GM12878 (cell line): ENCODE measurements around the gene DIDO1. TPM values are rescaled to one million over a fixed set of nuclear protein-coding genes. Genes with fewer than 3 reads are reported as not detected.

Source experiments
- ATAC-seq: fragments of 200-7000 bp; cut with Tn5 transposase; 3 replicates; pipeline ENCODE4 v1.9.1; 2020; ENCODE audit warnings: mild to moderate bottlenecking, moderate library complexity
- BruUV-seq: library from RNA; stranded (reverse); fragments of 400-500 nt; replicated peaks from 2 replicates; lab custom pipeline; 2021; lab: Mats Ljungman, UMichigan
- CTCF ChIA-PET: fragments of 300-600 bp; sonication (Branson Sonifier 250); formaldehyde crosslinking; extraction: SDS; loops from one replicate; lab custom pipeline; 2021; ENCODE audit warnings: inconsistent platforms; lab: Yijun Ruan, JAX
- POLR2A ChIA-PET: fragments of 350-600 bp; formaldehyde crosslinking; extraction: SDS; loops from one replicate; lab custom pipeline; 2021; ENCODE audit warnings: inconsistent platforms; lab: Charles Lee
- RAD21 ChIA-PET: fragments of 300-600 bp; sonication (Branson Sonifier 250); formaldehyde crosslinking; loops from one replicate; lab custom pipeline; 2023; ENCODE audit warnings: antibody characterized with exemption; ENCODE audit not compliant: unreplicated experiment; lab: Charles Lee
- SMC1A ChIA-PET: fragments of 300-600 bp; sonication (Branson Sonifier 250); formaldehyde crosslinking; loops from one replicate; lab custom pipeline; 2023; ENCODE audit not compliant: unreplicated experiment, uncharacterized antibody; lab: Charles Lee
- DNase-seq: peaks from one replicate; pipeline ENCODE4 v3.0.0-alpha.2; 2011; ENCODE audit warnings: low read depth, low spot score
- FAIRE-seq: peaks from 3 replicates; lab custom pipeline; 2011; peaks lifted over from hg19 to GRCh38; lab: Jason Lieb, UNC
- H2AFZ ChIP-seq: 2 replicates; pipeline ENCODE4 v1.6.0; 2011; ENCODE audit warnings: low read depth, low read length, control low read depth; ENCODE audit not compliant: control insufficient read depth
- H3K27ac ChIP-seq: 2 replicates; pipeline ENCODE4 v1.5.1; 2011; ENCODE audit warnings: control low read depth; ENCODE audit not compliant: control insufficient read depth, insufficient read depth
- H3K27me3 ChIP-seq, 2 experiments: replicated peaks in 1 of 2; 2 replicates each; pipeline versions ENCODE4 v1.6.0 to v1.6.1; 2011; ENCODE audit warnings: low read length in 1 of 2; ENCODE audit not compliant: control insufficient read depth in 2 of 2, insufficient read depth in 2 of 2
- H3K36me3 ChIP-seq, 2 experiments: 2 replicates each; pipeline ENCODE4 v1.5.1; 2011; ENCODE audit warnings: low read length in 1 of 2; ENCODE audit not compliant: control insufficient read depth in 2 of 2, insufficient read depth in 2 of 2
- H3K4me1 ChIP-seq: 2 replicates; pipeline ENCODE4 v1.6.1; 2011; ENCODE audit warnings: mild to moderate bottlenecking, low read length, moderate library complexity, mixed read lengths; ENCODE audit not compliant: control insufficient read depth, insufficient read depth
- H3K4me2 ChIP-seq: 2 replicates; pipeline ENCODE4 v1.6.0; 2011; ENCODE audit warnings: control low read depth; ENCODE audit not compliant: control insufficient read depth, insufficient read depth
- H3K4me3 ChIP-seq: fragments of 200-600 bp; sonication (generic); 2 replicates; pipeline ENCODE4 v1.5.1; 2016
- H3K79me2 ChIP-seq: 2 replicates; pipeline ENCODE4 v1.6.0; 2011; ENCODE audit warnings: low read length; ENCODE audit not compliant: control insufficient read depth, insufficient read depth
- H3K9ac ChIP-seq: 2 replicates; pipeline ENCODE4 v1.8.0; 2011; ENCODE audit warnings: low read length, control low read depth, mixed read lengths; ENCODE audit not compliant: control insufficient read depth, insufficient read depth
- H3K9me3 ChIP-seq: replicated peaks from 3 replicates; pipeline ENCODE4 v1.5.1; 2011; ENCODE audit warnings: mild to moderate bottlenecking, low read length; ENCODE audit not compliant: control insufficient read depth, insufficient read depth
- H4K20me1 ChIP-seq: 2 replicates; pipeline ENCODE4 v1.6.0; 2011; ENCODE audit not compliant: control insufficient read depth, insufficient read depth
- CBX5 ChIP-seq: sonication (generic); IDR thresholded peaks from 2 replicates; pipeline ENCODE4 v1.6.1; 2016; ENCODE audit warnings: low read depth, moderate library complexity, mild to moderate bottlenecking, inconsistent platforms
- CHD4 ChIP-seq: fragments of 200-600 bp; sonication (generic); IDR thresholded peaks from 2 replicates; pipeline ENCODE4 v1.6.1; 2016; ENCODE audit warnings: mild to moderate bottlenecking
- ESRRA ChIP-seq: IDR thresholded peaks from 2 replicates; pipeline ENCODE4 v1.6.1; 2012; ENCODE audit warnings: mild to moderate bottlenecking, low read length, improper control_type of control experiment
- GATAD2B ChIP-seq: fragments of 450-650 bp; conservative IDR thresholded peaks from 2 replicates; pipeline ENCODE4 v1.6.1; 2017; ENCODE audit warnings: low read depth, mild to moderate bottlenecking, moderate library complexity
- IKZF1 ChIP-seq: fragments of 450-650 bp; conservative IDR thresholded peaks from 2 replicates; pipeline ENCODE4 v1.6.1; 2017; ENCODE audit warnings: antibody characterized with exemption, mild to moderate bottlenecking
- MYC ChIP-seq: IDR thresholded peaks from 2 replicates; pipeline ENCODE4 v1.6.1; 2011; ENCODE audit warnings: mild to moderate bottlenecking, low read length, moderate library complexity, inconsistent platforms; ENCODE audit not compliant: insufficient read depth, insufficient replicate concordance, insufficient read length, severe bottlenecking
- NFIC ChIP-seq: IDR thresholded peaks from 2 replicates; pipeline ENCODE4 v1.6.1; 2012; ENCODE audit warnings: low read depth, mild to moderate bottlenecking, inconsistent platforms, low read length, moderate library complexity
- NR2C1 ChIP-seq: fragments of 450-650 bp; IDR thresholded peaks from 2 replicates; pipeline ENCODE4 v1.6.1; 2017; ENCODE audit warnings: antibody characterized with exemption, mild to moderate bottlenecking, moderate library complexity
- PML ChIP-seq: IDR thresholded peaks from 2 replicates; pipeline ENCODE4 v1.6.1; 2012; ENCODE audit warnings: low read length, inconsistent platforms
- POLR2A ChIP-seq: IDR thresholded peaks from 2 replicates; pipeline ENCODE4 v1.6.1; 2011; ENCODE audit warnings: low read depth, mild to moderate bottlenecking, low read length
- RFX5 ChIP-seq: IDR thresholded peaks from 2 replicates; pipeline ENCODE4 v1.6.1; 2011; ENCODE audit warnings: low read depth, low read length, improper control_type of control experiment
- ZBED1 ChIP-seq: IDR thresholded peaks from 2 replicates; pipeline ENCODE4 v1.6.1; 2016; ENCODE audit warnings: borderline replicate concordance
- ZNF217 ChIP-seq: fragments of 450-650 bp; IDR thresholded peaks from 2 replicates; pipeline ENCODE4 v1.6.1; 2017; ENCODE audit warnings: antibody characterized with exemption, mild to moderate bottlenecking
- ZZZ3 ChIP-seq: IDR thresholded peaks from 2 replicates; pipeline ENCODE4 v1.6.1; 2011; ENCODE audit warnings: low read depth; ENCODE audit not compliant: control insufficient read depth, insufficient read length
- WGBS: methylation state at CpG from one replicate; pipeline ENCODE4 v1.1.6; 2016; ENCODE audit warnings: low lambda C conversion rate; ENCODE audit not compliant: insufficient replicate concordance, insufficient coverage; ENCODE audit errors: missing lambda C conversion rate; 5-methylcytosine and 5-hydroxymethylcytosine counted together
- in situ Hi-C: fragments of 300-500 bp; cut with MboI; formaldehyde crosslinking; loops from 9 replicates; pipeline ENCODE4 v1.14.3; 2018; ENCODE audit warnings: mixed read lengths
- intact Hi-C: fragments of 100-400 bp; cut with micrococcal nuclease; formaldehyde crosslinking; loops from one replicate; pipeline ENCODE4 v1.14.2; 2022; ENCODE audit not compliant: unreplicated experiment
- polyA plus RNA-seq, 11 experiments: library from polyadenylated mRNA; depleted of rRNA in 4 of 11; unstranded in 6 of 11; stranded (reverse) in 5 of 11; fragments of >200 nt; fragmentation: Nextera tagmentation in 4 of 11; fragmentation: Illumina TruSeq in 1 of 11; extraction: Ambion mirVana in 4 of 11; extraction: Trizol in 1 of 11; gene quantifications; 1 replicate in 1 of 11; 2 replicates in 10 of 11; pipeline versions ENCODE4 v1.2.1 to v1.2.3, GENCODE V29; 2011 to 2016; ENCODE audit warnings: inconsistent platforms in 2 of 11, missing spikeins in 2 of 11, low read depth in 1 of 11
- total RNA-seq, 4 experiments: library from RNA; depleted of rRNA in 3 of 4; stranded (reverse); fragments of >200 nt in 3 of 4; fragmentation: Illumina TruSeq in 1 of 4; extraction: Trizol in 1 of 4; gene quantifications; 2 replicates each; pipeline versions ENCODE4 v1.2.1 to v1.2.3, GENCODE V29; 2013 to 2021
- TF ChIP-seq, protein P1 (sequence below): fragments of 450-650 bp; IDR thresholded peaks from 2 replicates; pipeline ENCODE4 v1.6.1; 2017; ENCODE audit warnings: antibody characterized with exemption, mild to moderate bottlenecking, moderate library complexity
- TF ChIP-seq, protein P2 (sequence below): fragments of 150-350 bp; IDR thresholded peaks from 2 replicates; pipeline ENCODE4 v1.6.1; 2014; ENCODE audit warnings: mild to moderate bottlenecking, low read depth, low read length
- TF ChIP-seq, protein P3 (sequence below): fragments of 450-650 bp; IDR thresholded peaks from 2 replicates; pipeline ENCODE4 v1.6.1; 2017; ENCODE audit warnings: mild to moderate bottlenecking, low read depth, inconsistent platforms; ENCODE audit not compliant: poor library complexity, severe bottlenecking

DIDO1 gene
- total and polyA plus RNA-seq, 10 of the 15 experiments (the other 5 are each of a cell fraction or from before 2014, with no cell fraction given), result 5.5 to 56.4 (median 38.4) TPM

DNA sequence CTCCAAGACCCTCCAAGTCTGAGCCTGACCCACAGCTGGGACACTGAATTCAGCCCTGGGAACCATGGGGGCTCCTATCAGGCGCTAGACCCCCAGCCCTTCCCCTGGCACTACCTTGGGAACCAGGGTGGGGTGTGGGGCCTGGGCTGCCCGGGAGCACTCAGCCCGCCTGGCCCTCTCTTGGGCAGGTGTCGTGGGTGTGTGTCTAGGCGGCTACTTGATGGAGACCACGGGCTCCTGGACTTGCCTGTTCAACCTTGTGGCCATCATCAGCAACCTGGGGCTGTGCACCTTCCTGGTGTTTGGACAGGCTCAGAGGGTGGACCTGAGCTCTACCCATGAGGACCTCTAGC is 40.8 kb upstream of the DIDO1 start (continued):
- TF ChIP-seq IKZF1, result no peak
- TF ChIP-seq, protein P1, sequence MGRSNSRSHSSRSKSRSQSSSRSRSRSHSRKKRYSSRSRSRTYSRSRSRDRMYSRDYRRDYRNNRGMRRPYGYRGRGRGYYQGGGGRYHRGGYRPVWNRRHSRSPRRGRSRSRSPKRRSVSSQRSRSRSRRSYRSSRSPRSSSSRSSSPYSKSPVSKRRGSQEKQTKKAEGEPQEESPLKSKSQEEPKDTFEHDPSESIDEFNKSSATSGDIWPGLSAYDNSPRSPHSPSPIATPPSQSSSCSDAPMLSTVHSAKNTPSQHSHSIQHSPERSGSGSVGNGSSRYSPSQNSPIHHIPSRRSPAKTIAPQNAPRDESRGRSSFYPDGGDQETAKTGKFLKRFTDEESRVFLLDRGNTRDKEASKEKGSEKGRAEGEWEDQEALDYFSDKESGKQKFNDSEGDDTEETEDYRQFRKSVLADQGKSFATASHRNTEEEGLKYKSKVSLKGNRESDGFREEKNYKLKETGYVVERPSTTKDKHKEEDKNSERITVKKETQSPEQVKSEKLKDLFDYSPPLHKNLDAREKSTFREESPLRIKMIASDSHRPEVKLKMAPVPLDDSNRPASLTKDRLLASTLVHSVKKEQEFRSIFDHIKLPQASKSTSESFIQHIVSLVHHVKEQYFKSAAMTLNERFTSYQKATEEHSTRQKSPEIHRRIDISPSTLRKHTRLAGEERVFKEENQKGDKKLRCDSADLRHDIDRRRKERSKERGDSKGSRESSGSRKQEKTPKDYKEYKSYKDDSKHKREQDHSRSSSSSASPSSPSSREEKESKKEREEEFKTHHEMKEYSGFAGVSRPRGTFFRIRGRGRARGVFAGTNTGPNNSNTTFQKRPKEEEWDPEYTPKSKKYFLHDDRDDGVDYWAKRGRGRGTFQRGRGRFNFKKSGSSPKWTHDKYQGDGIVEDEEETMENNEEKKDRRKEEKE, result no peak
- TF ChIP-seq CBX5, result no peak
- TF ChIP-seq PML, result no peak
- TF ChIP-seq NFIC, result no peak
- TF ChIP-seq ZNF217, result no peak
- no peak for TF ChIP-seq MYC
- no peak for TF ChIP-seq GATAD2B
- TF ChIP-seq RFX5, result no peak

DNA sequence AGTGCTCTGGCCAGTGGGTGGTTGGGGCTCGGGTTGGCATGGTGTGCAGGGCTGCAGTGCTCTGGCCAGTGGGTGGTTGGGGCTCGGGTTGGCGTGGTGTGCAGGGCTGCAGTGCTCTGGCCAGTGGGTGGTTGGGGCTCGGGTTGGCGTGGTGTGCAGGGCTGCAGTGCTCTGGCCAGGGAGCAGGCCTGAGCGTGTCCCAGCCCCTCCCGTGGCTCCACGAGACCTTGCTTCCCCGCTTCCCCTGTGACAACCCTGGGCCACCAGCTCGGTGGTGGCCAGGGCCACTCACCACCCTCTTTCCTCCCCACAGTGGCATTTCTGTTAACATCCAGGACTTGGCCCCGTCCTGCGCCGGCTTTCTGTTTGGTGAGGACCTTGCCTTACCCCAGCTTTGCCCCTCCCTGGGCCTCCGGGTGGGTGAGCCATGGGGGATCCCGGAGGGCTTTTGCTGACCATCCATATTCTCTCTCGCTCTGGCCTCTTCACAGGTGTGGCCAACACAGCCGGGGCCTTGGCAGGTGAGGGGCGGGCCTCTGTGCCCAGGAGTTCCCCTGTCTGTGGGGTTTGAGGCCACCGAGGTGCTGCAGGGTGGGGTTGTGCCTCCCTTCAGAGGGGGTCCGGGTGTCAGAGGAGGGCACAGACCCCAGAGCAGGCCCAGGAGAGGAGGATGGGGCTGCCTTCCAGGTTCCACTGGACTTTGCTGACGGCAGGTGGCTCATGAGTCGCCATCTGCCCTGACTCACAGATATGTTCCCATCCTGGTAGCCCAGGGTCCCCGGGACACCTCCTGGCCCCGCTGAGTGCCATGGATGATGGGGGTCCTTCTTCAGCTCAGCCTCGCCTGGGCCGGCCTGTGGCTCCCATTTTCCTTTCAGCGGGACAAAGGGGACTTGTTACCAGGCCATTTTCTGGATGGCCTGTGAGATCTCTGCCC is 40.2 kb upstream of the DIDO1 start:
- ATAC-seq, result no peak
- Histone ChIP-seq H3K79me2 (no peaks in the 10 kb centered on the region), H3K27me3 (no peaks in the 10 kb centered on the region), H3K4me1 (no peaks in the 10 kb centered on the region), H3K9me3 (no peaks in the 10 kb centered on the region), H3K36me3 (peaks cover 9 to 14% of the 10 kb centered on the region in 2 experiments; a peak in 3 of 4 replicates), H3K4me3 (no peak overlapping the region), H3K4me2 (no peak overlapping the region), H2AFZ (no peak overlapping the region), H3K27ac (no peak overlapping the region), H4K20me1 (no peaks in the 10 kb centered on the region), H3K9ac (no peak overlapping the region)
- intact Hi-C loops (no loop called here), in situ Hi-C loops (no loop called here)
- DNase-seq, result no peak
- ChIA-PET RAD21 (no interaction called here), POLR2A (interaction anchor here (1.0 kb wide), 1 partner anchor 11 kb away, joined by 3 read pairs; no protein-coding TSS in a partner anchor), SMC1A (no interaction called here), CTCF (no interaction called here)
- no TSS peak for BruUV-seq
- 93% methylated on average over 24 of the region's 27 CpGs for WGBS
- no peak for FAIRE-seq
- TF ChIP-seq ZZZ3, result no peak
- no peak; the same call in 1 of the 2 replicates for TF ChIP-seq POLR2A
- TF ChIP-seq ESRRA, result no peak
- TF ChIP-seq ZBED1, result no peak
- TF ChIP-seq NR2C1, result no peak
- no peak for TF ChIP-seq CHD4
- TF ChIP-seq, protein P2, sequence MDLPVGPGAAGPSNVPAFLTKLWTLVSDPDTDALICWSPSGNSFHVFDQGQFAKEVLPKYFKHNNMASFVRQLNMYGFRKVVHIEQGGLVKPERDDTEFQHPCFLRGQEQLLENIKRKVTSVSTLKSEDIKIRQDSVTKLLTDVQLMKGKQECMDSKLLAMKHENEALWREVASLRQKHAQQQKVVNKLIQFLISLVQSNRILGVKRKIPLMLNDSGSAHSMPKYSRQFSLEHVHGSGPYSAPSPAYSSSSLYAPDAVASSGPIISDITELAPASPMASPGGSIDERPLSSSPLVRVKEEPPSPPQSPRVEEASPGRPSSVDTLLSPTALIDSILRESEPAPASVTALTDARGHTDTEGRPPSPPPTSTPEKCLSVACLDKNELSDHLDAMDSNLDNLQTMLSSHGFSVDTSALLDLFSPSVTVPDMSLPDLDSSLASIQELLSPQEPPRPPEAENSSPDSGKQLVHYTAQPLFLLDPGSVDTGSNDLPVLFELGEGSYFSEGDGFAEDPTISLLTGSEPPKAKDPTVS, result no peak
- TF ChIP-seq, protein P3, sequence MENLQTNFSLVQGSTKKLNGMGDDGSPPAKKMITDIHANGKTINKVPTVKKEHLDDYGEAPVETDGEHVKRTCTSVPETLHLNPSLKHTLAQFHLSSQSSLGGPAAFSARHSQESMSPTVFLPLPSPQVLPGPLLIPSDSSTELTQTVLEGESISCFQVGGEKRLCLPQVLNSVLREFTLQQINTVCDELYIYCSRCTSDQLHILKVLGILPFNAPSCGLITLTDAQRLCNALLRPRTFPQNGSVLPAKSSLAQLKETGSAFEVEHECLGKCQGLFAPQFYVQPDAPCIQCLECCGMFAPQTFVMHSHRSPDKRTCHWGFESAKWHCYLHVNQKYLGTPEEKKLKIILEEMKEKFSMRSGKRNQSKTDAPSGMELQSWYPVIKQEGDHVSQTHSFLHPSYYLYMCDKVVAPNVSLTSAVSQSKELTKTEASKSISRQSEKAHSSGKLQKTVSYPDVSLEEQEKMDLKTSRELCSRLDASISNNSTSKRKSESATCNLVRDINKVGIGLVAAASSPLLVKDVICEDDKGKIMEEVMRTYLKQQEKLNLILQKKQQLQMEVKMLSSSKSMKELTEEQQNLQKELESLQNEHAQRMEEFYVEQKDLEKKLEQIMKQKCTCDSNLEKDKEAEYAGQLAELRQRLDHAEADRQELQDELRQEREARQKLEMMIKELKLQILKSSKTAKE, result no peak
